ENCODE results near the gene GNG4. TPM values are rescaled to one million over a fixed set of nuclear protein-coding genes. Genes with fewer than 3 reads are reported as not detected.

The GNG4 gene
- total and polyA plus RNA-seq, 2 of the 4 experiments (the other 2 are of a cell fraction): 0.18 to 0.29 TPM

GRCh38 chr1:235642011-235642942 is 7.3 kb downstream of the GNG4 start:
- Histone ChIP-seq H3K27me3 (ENCODE audit: control insufficient read depth, insufficient read depth, low read length) (peaks cover 14% of the 10 kb centered on the region), H4K5ac (ENCODE audit: low read depth, low read length) (no peak overlapping the region), H4K8ac (ENCODE audit: low read depth in 2 of 2, low read length in 2 of 2) (no peak overlapping the region), H3K36me3 (ENCODE audit: control insufficient read depth, insufficient read depth, low read length) (no peaks in the 10 kb centered on the region), H2AK5ac (ENCODE audit: low read depth, low read length) (no peak overlapping the region), H3K18ac (ENCODE audit: low read depth, low read length) (no peak overlapping the region), H3K14ac (replicated peaks; ENCODE audit: low read depth, low read length) (no peak overlapping the region), H2BK15ac (ENCODE audit: low read depth, low read length) (no peak overlapping the region), H2BK20ac (ENCODE audit: low read depth, low read length) (0 out of 2 replicates have a peak overlapping the region, but pooled peaks have one; percentile 61), H3K9me3 (ENCODE audit: control insufficient read depth, insufficient read depth, low read length) (no peaks in the 10 kb centered on the region), H4K20me1 (ENCODE audit: insufficient read depth, low read length) (no peaks in the 10 kb centered on the region), H3K27ac (ENCODE audit: insufficient read depth, low read length) (no peak overlapping the region), H3K4me3 (ENCODE audit: insufficient read depth, low read depth, low read length) (no peak overlapping the region), H3K56ac (ENCODE audit: extremely low read depth, insufficient read depth, low read length) (no peak overlapping the region), H2BK120ac (ENCODE audit: low read depth, low read length) (no peak overlapping the region), H3K9me1 (ENCODE audit: insufficient read depth, low read length) (peaks cover 3% of the 10 kb centered on the region; the same call in 1 of the 2 replicates), H2AK9ac (replicated peaks; ENCODE audit: low read depth, low read length, poor library complexity) (peak overlapping the region; percentile 24), H3K23ac (ENCODE audit: low read depth, low read length) (no peak overlapping the region), H3K4me1 (ENCODE audit: control insufficient read depth, insufficient read depth, low read length) (no peaks in the 10 kb centered on the region), H3K4ac (ENCODE audit: low read depth, low read length) (no peak overlapping the region; the same call in 1 of the 2 replicates), H4K91ac (ENCODE audit: insufficient read depth, low read depth, low read length) (no peak overlapping the region), H2BK5ac (ENCODE audit: low read depth, low read length, poor library complexity, severe bottlenecking) (no peak overlapping the region), H3K79me1 (ENCODE audit: low read depth in 1 of 2, low read length in 2 of 2) (no peaks in the 10 kb centered on the region), H3K4me2 (ENCODE audit: low read depth, low read length) (no peak overlapping the region), H3K9ac (ENCODE audit: low read depth, low read length) (no peak overlapping the region), H2AFZ (replicated peaks; ENCODE audit: low read length, poor library complexity) (peak overlapping the region; percentile 66)
- BruUV-seq (replicated peaks): no TSS peak
- peak; percentile 67 for DNase-seq
- CTCF ChIA-PET: no interaction called here
- dilution Hi-C loops (cut with HindIII; ENCODE audit: low sequenced_read_pairs, unreplicated experiment) (no loop called here), in situ Hi-C loops (cut with MboI; ENCODE audit: low sequenced_read_pairs) (no loop called here), intact Hi-C loops (cut with micrococcal nuclease) (no loop called here)
- POLR2A ChIA-PET (ENCODE audit: unreplicated experiment): no interaction called here
- WGBS, 2 experiments (ENCODE audit: extremely low coverage in 2 of 2, insufficient read length in 1 of 2): 58% methylated on average over 14 of the region's 47 CpGs; no CpG with 5 or more reads in 1 of the 2 experiments
- peak; percentile 54 for ATAC-seq (ENCODE audit: low read depth)
- no peak for TF ChIP-seq CHD1 (IDR thresholded peaks at IDR 0.05; ENCODE audit: low read depth, low read length)
- TF ChIP-seq FOS (IDR thresholded peaks at IDR 0.05; ENCODE audit: low read depth, low read length): peak; percentile 72
